Stomach smooth muscle (tissue), 2 donors: ENCODE results near the gene CACNA1H.

Source experiments
- H3K27ac ChIP-seq: one replicate; pipeline ENCODE4 v1.7.0; 2013; ENCODE audit warnings: mild to moderate bottlenecking, low read length, inconsistent platforms
- H3K27me3 ChIP-seq, 2 donors: one replicate each; pipeline ENCODE4 v1.7.0; 2013; ENCODE audit warnings: low read length in 2 of 2; ENCODE audit not compliant: insufficient read depth in 2 of 2, control insufficient read depth in 1 of 2
- H3K36me3 ChIP-seq, 2 donors: one replicate each; pipeline ENCODE4 v1.7.0; 2013; ENCODE audit warnings: low read length in 2 of 2; ENCODE audit not compliant: control insufficient read depth in 2 of 2, insufficient read depth in 2 of 2
- H3K4me1 ChIP-seq: one replicate; pipeline ENCODE4 v1.7.0; 2013; ENCODE audit warnings: low read length; ENCODE audit not compliant: control insufficient read depth, insufficient read depth
- H3K4me3 ChIP-seq, 2 donors: one replicate each; pipeline ENCODE4 v1.7.0; 2013; ENCODE audit warnings: low read length in 2 of 2
- H3K9ac ChIP-seq, 2 donors: one replicate each; pipeline ENCODE4 v1.7.0; 2013; ENCODE audit warnings: low read length in 2 of 2, mild to moderate bottlenecking in 1 of 2
- H3K9me3 ChIP-seq, 2 donors: one replicate each; pipeline ENCODE4 v1.7.0; 2013; ENCODE audit warnings: low read length in 2 of 2; ENCODE audit not compliant: control insufficient read depth in 2 of 2
- donor health status: healthy.
- donor health status: Pancreatic carcinoma.

The CACNA1H gene

DNA sequence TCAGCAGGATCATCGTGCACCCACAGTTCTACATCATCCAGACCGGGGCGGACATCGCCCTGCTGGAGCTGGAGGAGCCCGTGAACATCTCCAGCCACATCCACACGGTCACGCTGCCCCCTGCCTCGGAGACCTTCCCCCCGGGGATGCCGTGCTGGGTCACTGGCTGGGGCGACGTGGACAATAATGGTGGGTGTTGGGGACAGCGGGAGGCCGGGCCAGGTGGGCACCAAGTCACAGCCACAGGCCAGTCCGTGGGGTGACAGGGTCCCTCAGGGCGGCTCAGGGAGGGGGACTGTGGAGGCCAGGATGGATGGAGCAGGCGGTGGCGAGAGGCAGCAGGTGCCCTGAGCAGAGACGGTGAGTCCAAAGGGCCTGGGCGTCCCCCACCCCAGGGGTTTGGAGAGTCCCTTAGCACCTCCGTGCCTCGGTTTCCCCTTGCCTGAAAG is 104.0 kb downstream of the CACNA1H start:
- H3K4me3 ChIP-seq: no peak overlapping the region
- H3K36me3 ChIP-seq: no peaks in the 10 kb centered on the region
- H3K9ac ChIP-seq: no peak overlapping the region
- H3K4me1 ChIP-seq: peaks cover 4% of the 10 kb centered on the region
- H3K27ac ChIP-seq: no peak overlapping the region
- H3K27me3 ChIP-seq: peaks cover 6 to 20% of the 10 kb centered on the region in 2 donors
- no peaks in the 10 kb centered on the region for H3K9me3 ChIP-seq

DNA sequence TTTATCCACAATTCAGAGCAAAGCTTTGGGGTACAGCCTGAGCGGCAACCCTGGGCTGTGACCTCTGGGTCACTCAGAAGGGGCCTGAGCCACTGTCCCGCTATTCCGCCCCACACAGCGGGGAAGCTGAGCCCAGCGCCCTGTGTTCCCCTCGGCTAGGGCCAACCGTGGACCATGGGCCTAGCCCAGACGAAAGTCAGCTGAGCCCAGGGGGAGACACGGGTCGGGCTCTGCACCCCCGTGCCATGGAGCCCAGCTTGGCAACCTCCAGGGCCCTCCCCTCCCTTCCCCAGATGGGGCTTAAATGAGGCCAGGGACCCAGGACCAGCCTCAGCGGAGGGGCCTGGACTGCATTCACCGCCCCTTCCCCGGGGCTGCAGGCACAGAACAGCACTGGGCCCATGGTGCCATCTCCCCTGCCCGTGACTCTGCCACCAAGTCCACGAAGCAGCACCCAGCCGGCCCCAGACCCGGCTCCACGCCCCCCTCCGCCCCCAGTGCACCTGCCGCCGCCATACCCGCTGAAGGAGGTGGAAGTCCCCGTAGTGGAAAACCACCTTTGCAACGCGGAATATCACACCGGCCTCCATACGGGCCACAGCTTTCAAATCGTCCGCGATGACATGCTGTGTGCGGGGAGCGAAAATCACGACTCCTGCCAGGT is 104.8 kb downstream of the CACNA1H start:
- no peak overlapping the region for H3K9ac ChIP-seq
- H3K27ac ChIP-seq: no peak overlapping the region
- H3K4me1 ChIP-seq: peaks cover 4% of the 10 kb centered on the region
- no peak overlapping the region for H3K4me3 ChIP-seq
- peaks cover 6 to 25% of the 10 kb centered on the region in 2 donors for H3K27me3 ChIP-seq
- no peaks in the 10 kb centered on the region for H3K9me3 ChIP-seq
- H3K36me3 ChIP-seq: no peaks in the 10 kb centered on the region

DNA sequence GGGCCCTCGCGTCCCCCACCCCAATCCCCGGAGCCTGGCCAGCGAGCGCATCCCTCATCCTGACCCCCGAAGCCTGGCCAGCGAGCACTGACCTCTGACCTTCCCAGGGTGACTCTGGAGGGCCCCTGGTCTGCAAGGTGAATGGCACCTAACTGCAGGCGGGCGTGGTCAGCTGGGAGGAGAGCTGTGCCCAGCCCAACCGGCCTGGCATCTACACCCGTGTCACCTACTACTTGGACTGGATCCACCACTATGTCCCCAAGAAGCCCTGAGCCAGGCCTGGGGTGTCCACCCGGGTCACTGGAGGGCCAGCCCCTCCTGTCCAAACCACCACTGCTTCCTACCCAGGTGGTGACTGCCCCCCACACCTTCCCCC is 105.3 kb downstream of the CACNA1H start:
- Histone ChIP-seq H3K27ac (no peak overlapping the region), H3K36me3 (no peaks in the 10 kb centered on the region), H3K27me3 (peaks cover 7 to 27% of the 10 kb centered on the region in 2 donors), H3K4me3 (no peak overlapping the region), H3K9ac (no peak overlapping the region), H3K9me3 (no peaks in the 10 kb centered on the region), H3K4me1 (peaks cover 4% of the 10 kb centered on the region)

DNA sequence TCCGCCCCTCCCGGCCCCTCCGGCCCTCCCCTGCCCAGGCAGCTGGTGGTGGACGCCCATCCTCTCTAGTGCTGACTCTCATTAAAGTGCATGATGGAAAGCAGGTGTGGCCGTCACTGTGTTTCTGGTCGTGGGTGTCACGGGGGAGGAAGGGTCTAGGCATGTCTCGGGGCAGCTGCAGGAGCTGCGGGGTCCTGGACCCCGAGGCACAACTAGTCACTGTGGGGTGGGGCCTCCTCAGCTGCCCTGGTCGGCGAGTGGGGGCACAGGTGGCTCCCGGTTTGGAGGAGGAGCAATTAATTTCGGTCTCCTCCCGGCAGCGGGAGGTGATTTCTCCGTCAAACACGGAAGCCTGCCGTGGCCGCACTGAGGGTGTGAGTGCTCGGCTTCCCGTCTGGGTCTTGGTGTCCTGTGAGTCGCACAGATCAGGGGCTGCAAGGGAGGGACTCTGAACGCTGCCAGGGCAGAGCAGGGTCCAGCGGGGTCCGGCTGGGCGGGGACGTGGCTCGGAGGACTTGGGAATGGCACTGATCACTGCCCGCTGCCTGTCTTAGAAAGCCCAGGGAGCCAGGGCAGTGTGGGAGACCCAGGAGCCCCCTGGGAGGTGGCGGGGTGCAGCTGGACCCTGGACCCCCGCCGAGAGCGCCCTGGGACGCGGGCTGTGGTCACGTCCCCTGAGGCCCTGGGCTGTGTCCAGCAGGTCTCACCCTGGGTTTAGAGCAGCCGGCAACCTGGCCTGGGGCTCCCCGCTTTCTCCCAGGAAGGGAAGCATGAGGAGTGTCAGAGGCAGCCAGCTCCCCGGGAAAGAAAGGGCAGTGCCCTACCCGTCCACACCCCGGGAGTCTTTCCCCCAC is 106.2 kb downstream of the CACNA1H start:
- Histone ChIP-seq H3K4me3 (no peak overlapping the region), H3K36me3 (no peaks in the 10 kb centered on the region), H3K4me1 (peaks cover 4% of the 10 kb centered on the region), H3K27ac (no peak overlapping the region), H3K9ac (no peak overlapping the region), H3K9me3 (no peaks in the 10 kb centered on the region), H3K27me3 (peaks cover 11 to 27% of the 10 kb centered on the region in 2 donors)

DNA sequence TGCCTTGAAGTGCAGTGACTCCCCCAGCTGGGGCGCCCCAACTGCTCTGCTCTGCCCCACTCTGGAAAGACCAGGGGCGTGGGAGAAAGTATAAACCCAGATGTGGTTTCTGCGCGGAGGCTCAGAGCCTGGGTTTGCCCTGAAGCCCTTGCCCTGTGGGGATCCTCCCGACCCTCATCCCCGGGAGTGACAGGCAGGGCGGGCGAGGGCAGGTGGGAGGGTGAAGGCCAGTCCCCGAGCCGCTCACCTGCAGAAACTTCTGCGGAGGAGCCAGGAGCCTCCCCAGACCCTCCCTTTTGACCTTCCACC is 106.8 kb downstream of the CACNA1H start:
- H3K27me3 ChIP-seq: peaks cover 11 to 27% of the 10 kb centered on the region in 2 donors
- no peaks in the 10 kb centered on the region for H3K9me3 ChIP-seq
- H3K9ac ChIP-seq: no peak overlapping the region
- no peak overlapping the region for H3K4me3 ChIP-seq
- peaks cover 4% of the 10 kb centered on the region for H3K4me1 ChIP-seq
- H3K27ac ChIP-seq: no peak overlapping the region
- no peaks in the 10 kb centered on the region for H3K36me3 ChIP-seq

DNA sequence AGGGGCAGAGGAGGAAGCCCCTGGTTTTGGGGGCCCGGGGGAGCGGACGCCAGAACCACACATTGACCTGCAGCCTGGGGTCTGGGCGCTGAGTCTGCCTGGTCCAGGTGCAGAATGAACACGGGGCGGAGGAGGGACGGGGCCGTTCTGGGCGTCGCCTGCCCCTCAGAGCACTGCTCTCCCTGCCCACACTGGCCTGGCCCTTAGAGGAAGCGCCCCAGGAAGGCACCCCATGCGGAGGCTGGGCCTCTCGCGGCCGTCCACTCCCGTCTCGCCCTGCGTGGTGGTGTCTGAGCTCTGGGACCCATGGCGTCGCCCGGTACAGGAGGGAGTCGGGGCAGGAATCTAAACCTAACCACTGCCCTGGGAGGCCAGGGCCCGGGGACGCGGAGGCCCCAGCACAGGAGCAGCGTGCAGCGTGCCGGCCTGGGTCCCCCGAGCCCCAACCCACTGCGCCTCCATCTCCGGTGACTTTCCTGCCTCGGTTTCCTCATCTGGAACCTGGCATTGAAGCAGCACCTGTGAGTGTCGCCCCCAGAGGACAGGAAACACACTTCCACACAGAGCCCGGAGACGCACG is 107.3 kb downstream of the CACNA1H start:
- H3K4me3 ChIP-seq: no peak overlapping the region
- H3K27ac ChIP-seq: no peak overlapping the region
- H3K36me3 ChIP-seq: no peaks in the 10 kb centered on the region
- H3K27me3 ChIP-seq: peaks cover 11 to 27% of the 10 kb centered on the region in 2 donors
- H3K4me1 ChIP-seq: peaks cover 4% of the 10 kb centered on the region
- no peaks in the 10 kb centered on the region for H3K9me3 ChIP-seq
- no peak overlapping the region for H3K9ac ChIP-seq

DNA sequence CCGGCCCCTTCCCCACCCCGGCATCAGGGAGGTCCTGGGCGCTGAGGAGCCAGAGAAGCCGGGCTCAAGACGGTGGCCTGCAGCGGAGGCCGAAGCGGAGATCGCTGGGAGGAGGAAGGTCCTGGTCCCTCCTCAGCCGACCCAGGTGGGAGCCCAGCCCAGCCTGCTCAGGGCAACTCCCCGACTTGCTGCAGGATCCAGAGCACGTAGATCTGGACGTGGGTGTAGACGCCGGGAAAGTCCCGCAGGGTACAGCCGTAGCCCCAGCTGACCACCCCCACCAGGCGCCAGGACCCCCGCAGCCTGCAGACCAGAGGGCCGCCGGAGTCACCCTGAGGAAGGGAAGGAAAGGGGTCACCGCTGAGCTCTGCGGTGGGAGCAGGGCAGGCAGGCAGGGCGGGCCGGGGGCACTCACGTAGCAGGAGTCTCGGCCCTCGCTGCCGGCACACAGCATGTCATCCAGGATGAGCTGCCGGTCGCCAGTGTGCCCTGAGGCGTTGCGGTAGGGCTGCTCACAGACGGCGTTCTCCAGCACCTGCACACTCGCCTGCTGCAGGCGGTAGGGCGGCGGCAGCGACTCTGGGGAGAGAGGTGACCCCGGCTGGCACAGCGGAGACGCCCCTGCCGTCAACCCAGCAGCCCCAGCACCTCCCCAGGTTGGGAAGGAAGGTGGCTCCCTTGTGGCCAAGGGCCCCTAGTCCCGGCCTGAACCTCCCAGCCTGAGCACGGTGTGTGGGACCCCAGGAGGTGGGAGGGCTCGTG is 108.4 kb downstream of the CACNA1H start:
- Histone ChIP-seq H3K4me1 (peaks cover 4% of the 10 kb centered on the region), H3K4me3 (no peak overlapping the region), H3K36me3 (no peaks in the 10 kb centered on the region), H3K9me3 (no peaks in the 10 kb centered on the region), H3K27me3 (peaks cover 14 to 27% of the 10 kb centered on the region in 2 donors), H3K27ac (no peak overlapping the region), H3K9ac (no peak overlapping the region)

DNA sequence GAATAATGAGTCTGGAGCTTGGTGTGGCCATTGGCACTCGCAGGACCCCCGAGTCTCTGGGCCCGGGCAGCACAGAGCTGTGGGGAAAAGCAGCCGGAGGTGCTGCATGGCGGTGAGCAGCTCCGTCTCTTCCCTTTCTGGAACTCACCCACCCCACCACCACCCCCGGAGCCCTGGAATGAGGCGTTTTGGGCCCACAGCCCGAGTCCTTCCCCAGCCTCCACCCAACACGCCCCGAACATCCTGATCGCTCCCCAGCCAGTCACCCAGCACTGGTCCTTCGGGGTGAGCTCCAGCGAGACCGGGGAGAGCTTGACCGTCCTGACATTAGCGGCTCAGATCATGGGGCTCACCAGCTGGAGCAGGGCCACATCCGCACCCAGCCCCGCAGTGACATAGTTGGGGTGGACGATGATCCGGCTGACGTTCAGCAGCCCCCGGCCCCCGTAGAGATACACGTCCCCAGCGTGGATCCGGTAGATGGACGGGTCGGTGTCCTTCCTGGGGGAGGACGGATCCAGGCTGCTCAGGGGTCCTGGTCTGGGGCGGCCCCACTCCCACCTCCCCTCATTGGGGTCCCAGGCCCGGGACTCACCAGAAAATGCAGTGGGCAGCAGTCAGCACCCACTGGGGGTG is 109.4 kb downstream of the CACNA1H start:
- Histone ChIP-seq H3K27ac (no peak overlapping the region), H3K36me3 (no peaks in the 10 kb centered on the region), H3K4me3 (no peak overlapping the region), H3K27me3 (peaks cover 18 to 29% of the 10 kb centered on the region in 2 donors), H3K9ac (no peak overlapping the region), H3K4me1 (peaks cover 4% of the 10 kb centered on the region), H3K9me3 (no peaks in the 10 kb centered on the region)

DNA sequence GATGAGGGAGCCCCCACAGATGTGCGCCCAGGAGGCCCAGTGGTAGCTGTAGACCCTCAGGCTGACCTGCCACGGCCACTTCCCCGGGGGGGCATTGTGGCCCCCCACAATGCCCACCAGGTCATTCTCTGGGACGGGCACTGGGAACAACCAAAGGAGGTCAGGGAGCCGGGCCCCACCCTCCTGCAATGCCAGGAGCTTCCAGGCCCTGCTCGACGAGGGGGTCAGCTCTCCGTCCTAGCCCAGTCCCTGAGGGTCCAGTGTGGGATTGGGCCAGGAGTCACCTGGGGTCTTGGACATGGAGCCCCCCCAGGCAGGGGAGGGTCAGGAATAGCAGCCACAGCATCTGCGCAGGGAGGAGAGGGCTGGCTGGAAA is 109.9 kb downstream of the CACNA1H start:
- Histone ChIP-seq H3K9me3 (no peaks in the 10 kb centered on the region), H3K36me3 (no peaks in the 10 kb centered on the region), H3K9ac (no peak overlapping the region), H3K27me3 (peaks cover 18 to 29% of the 10 kb centered on the region in 2 donors), H3K4me1 (peaks cover 4% of the 10 kb centered on the region), H3K27ac (no peak overlapping the region), H3K4me3 (no peak overlapping the region)

DNA sequence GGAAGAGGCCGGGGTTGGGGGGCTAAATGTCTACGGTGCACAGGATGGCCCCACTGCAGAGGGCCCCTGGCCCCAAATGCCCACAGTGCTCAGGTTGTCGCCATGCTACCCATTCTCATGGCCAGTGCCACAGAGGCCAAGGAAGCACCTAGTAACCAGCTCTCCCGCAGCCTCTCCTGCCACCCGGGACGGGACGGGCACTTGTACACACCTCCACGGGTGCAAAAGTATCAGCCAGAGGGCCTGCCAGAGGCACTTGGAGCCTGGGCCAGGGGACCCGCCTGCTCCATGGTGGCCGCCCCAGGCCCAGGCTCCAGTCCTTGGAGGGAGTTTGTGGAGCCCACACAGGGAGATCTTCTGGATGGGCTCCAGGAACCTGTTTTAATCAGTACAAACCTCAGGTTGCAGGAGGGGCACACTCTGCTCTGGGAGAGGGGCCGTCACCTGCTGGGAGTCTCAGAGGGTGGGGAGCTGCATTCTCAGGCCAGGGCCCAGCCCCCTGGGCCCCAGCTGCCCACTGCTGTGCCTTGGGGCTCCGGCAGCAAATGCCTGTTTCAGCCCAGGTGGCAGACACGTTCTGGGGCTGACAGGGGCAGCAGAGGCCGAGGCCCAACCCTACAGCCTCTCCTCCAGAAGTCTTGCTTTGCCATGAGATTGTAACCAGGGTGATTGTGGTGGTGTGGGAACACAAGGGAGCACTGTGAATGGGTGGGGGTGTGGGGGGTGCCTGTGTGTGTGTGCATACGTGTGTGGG is 110.9 kb downstream of the CACNA1H start:
- Histone ChIP-seq H3K9ac (no peak overlapping the region), H3K36me3 (no peaks in the 10 kb centered on the region), H3K4me1 (peaks cover 4% of the 10 kb centered on the region), H3K9me3 (no peaks in the 10 kb centered on the region), H3K27ac (no peak overlapping the region), H3K4me3 (no peak overlapping the region), H3K27me3 (peaks cover 18 to 29% of the 10 kb centered on the region in 2 donors)
